IMR-90 (cell line): ENCODE data around the gene TSPEAR. TPM values are rescaled to one million over a fixed set of nuclear protein-coding genes. Genes with fewer than 3 reads are reported as not detected.

Source experiments
- BHLHE40 ChIP-seq: fragments of 150-350 bp; IDR thresholded peaks from 2 replicates; pipeline ENCODE4 v1.6.1; 2016; ENCODE audit warnings: mild to moderate bottlenecking, low read depth, low read length
- CHD1 ChIP-seq: IDR thresholded peaks from 2 replicates; pipeline ENCODE4 v1.6.1; 2012; ENCODE audit warnings: low read depth, low read length, improper control_type of control experiment
- CTCF ChIP-seq: conservative IDR thresholded peaks from 2 replicates; pipeline ENCODE4 v1.5.1; 2012; ENCODE audit warnings: mild to moderate bottlenecking, low read depth, low read length, improper control_type of control experiment
- MAFK ChIP-seq: IDR thresholded peaks from 2 replicates; pipeline ENCODE4 v1.6.1; 2012; ENCODE audit warnings: low read depth, low read length, improper control_type of control experiment
- MAZ ChIP-seq: IDR thresholded peaks from 2 replicates; pipeline ENCODE4 v1.6.1; 2012; ENCODE audit warnings: low read depth, mild to moderate bottlenecking, low read length, improper control_type of control experiment, moderate library complexity, borderline replicate concordance
- polyA plus RNA-seq, 3 experiments: library from polyadenylated mRNA; depleted of rRNA; stranded (reverse); fragments of >200 nt; gene quantifications; 2 replicates each; pipeline ENCODE4 v1.2.3, GENCODE V29; 2012; ENCODE audit warnings: low replicate concordance in 1 of 3
- total RNA-seq: library from RNA; depleted of rRNA; stranded (reverse); fragments of >200 nt; gene quantifications from 2 replicates; pipeline ENCODE4 v1.2.3, GENCODE V29; 2012

TSPEAR gene
- total and polyA plus RNA-seq, 2 of the 4 experiments (the other 2 are of a cell fraction): not detected

- TF ChIP-seq MAFK: no peak
- TF ChIP-seq BHLHE40: no peak
- TF ChIP-seq CTCF: no peak
- no peak for TF ChIP-seq MAZ
- TF ChIP-seq CHD1: no peak
These were observed 11.8 kb downstream of the TSPEAR start (continued) for GRCh38 chr21:44699502-44700001.
